Esophagus mucosa (tissue), 1 donor: ENCODE results near the gene KCNT2. TPM values are rescaled to one million over a fixed set of nuclear protein-coding genes. Genes with fewer than 3 reads are reported as not detected.
"Not testable (repeated sequence)": the region's sequence is repeated elsewhere in the genome, so short reads cannot be mapped to it uniquely, and the experiment has no call there.

Experiments used
- ATAC-seq: fragments of 200-7000 bp; cut with Tn5 transposase; one replicate; pipeline ENCODE4 v1.9.1; 2020
- total RNA-seq: library from RNA; stranded (reverse); gene quantifications from one replicate; pipeline ENCODE4 v1.2.4, GENCODE V29; 2023
- donor health status: DM: yes; HTN: yes; CAD: no.

KCNT2 gene
- total RNA-seq, 1 donor from 2014 or later: 0.20 TPM

- no peak for ATAC-seq
Measured at GRCh38 chr1:196309386-196309785, 298.9 kb downstream of the KCNT2 start.

- no peak for ATAC-seq
Measured at GRCh38 chr1:196308176-196308575, 300.1 kb downstream of the KCNT2 start.

- ATAC-seq: no peak
Measured at GRCh38 chr1:196306421-196306820, 301.8 kb downstream of the KCNT2 start.

- no peak for ATAC-seq
Measured at GRCh38 chr1:196305216-196305615, 303.0 kb downstream of the KCNT2 start.

- no peak for ATAC-seq
Measured at GRCh38 chr1:196302981-196303380, 305.3 kb downstream of the KCNT2 start.

GRCh38 chr1:196302420-196302819 is 305.8 kb downstream of the KCNT2 start:
- ATAC-seq: no peak

- ATAC-seq: no peak
Measured at GRCh38 chr1:196295766-196296165, 312.5 kb downstream of the KCNT2 start.

GRCh38 chr1:196278816-196279215 is 329.4 kb downstream of the KCNT2 start:
- ATAC-seq: no peak

GRCh38 chr1:196277860-196278259 is 330.4 kb downstream of the KCNT2 start:
- ATAC-seq: no peak

GRCh38 chr1:196271212-196271947 is 336.9 kb downstream of the KCNT2 start:
- no peak for ATAC-seq

GRCh38 chr1:196263086-196263485 is 345.2 kb downstream of the KCNT2 start:
- ATAC-seq: not testable (repeated sequence)

- ATAC-seq: no peak
Measured at GRCh38 chr1:196260270-196260669, 348.0 kb downstream of the KCNT2 start.

- ATAC-seq: no peak
Measured at GRCh38 chr1:196259316-196259715, 348.9 kb downstream of the KCNT2 start.

GRCh38 chr1:196255762-196256161 is 352.5 kb downstream of the KCNT2 start:
- ATAC-seq: no peak

- ATAC-seq: no peak
Measured at GRCh38 chr1:196229546-196229945, 378.7 kb downstream of the KCNT2 start.

- no peak for ATAC-seq
Measured at GRCh38 chr1:196214866-196215265, 393.4 kb downstream of the KCNT2 start.

GRCh38 chr1:196209983-196210382 is 398.3 kb downstream of the KCNT2 start:
- no peak for ATAC-seq

GRCh38 chr1:196209265-196209664 is 399.0 kb downstream of the KCNT2 start:
- ATAC-seq: no peak

- no peak for ATAC-seq
Measured at GRCh38 chr1:196207612-196208217, 400.5 kb downstream of the KCNT2 start.

GRCh38 chr1:196205882-196206281 is 402.4 kb downstream of the KCNT2 start:
- ATAC-seq: no peak

GRCh38 chr1:196196486-196196885 is 411.8 kb downstream of the KCNT2 start:
- no peak for ATAC-seq

GRCh38 chr1:196193896-196194559 is 414.2 kb downstream of the KCNT2 start:
- ATAC-seq: no peak

- no peak for ATAC-seq
Measured at GRCh38 chr1:196183941-196184340, 424.3 kb downstream of the KCNT2 start.

- peak; percentile 4 for ATAC-seq
Measured at GRCh38 chr1:196181594-196181878, 426.7 kb downstream of the KCNT2 start.
